HG03066 (cell line): Measurements from ENCODE around the gene XXYLT1.
"Not testable (repeated sequence)": the region's sequence is repeated elsewhere in the genome, so short reads cannot be mapped to it uniquely, and the experiment has no call there.

ENCODE experiments used
- ATAC-seq: cut with Tn5 transposase; IDR thresholded peaks from one replicate; pipeline ENCODE4 v1.9.1; 2021; ENCODE audit warnings: low read depth; ENCODE audit not compliant: unreplicated experiment

The XXYLT1 gene, protein sequence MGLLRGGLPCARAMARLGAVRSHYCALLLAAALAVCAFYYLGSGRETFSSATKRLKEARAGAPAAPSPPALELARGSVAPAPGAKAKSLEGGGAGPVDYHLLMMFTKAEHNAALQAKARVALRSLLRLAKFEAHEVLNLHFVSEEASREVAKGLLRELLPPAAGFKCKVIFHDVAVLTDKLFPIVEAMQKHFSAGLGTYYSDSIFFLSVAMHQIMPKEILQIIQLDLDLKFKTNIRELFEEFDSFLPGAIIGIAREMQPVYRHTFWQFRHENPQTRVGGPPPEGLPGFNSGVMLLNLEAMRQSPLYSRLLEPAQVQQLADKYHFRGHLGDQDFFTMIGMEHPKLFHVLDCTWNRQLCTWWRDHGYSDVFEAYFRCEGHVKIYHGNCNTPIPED

DNA sequence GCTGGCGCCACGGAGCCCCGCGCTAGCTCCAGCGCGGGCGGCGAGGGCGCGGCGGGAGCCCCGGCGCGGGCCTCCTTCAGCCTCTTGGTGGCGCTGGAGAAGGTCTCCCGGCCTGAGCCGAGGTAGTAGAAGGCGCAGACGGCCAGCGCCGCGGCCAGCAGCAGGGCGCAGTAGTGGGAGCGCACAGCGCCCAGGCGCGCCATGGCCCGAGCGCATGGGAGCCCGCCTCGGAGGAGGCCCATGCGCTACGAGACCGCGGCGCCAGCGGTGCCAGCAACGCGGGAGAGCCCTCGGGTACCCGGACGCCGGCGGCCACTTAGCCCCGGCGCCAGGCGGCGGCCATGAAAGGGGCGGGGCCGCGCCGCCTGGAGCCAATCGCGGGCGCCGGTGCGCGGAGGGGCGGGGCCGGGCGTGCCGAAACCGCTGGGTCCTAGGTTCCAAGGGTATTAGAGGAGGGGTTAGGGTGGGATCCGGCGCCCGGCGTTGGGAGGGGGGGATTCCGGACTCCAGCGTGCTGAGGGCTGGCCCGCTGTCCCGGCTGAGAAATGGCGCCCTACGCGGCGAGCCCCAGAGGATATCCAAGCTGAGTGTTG, at the start of gene XXYLT1:
Gene XXYLT1, minus strand, starts transcription at position 343 of the 593 bp plus-strand sequence. Its CDS starts 101 bp downstream, at position 242.
- ATAC-seq = peak; percentile 76

DNA sequence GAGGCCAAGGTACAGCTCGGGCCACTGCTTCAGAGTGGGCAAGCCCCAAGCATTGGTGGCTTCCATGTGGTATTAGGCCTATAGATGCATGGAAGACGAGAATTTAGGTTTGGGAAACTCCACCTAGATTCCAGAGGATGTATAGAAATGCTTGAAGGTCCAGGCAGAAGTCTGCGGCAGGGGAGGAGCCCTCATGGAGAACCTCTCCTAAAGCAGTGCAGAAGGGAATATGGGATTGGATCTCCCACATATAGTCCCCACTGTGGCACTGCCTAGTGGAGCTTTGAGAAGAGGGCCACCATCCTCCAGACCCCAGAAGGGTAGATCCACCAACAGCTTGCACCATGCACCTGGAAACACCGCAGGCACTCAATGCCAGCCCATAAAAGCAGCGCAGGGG, 48.1 kb upstream of the XXYLT1 start:
- no peak for ATAC-seq

DNA sequence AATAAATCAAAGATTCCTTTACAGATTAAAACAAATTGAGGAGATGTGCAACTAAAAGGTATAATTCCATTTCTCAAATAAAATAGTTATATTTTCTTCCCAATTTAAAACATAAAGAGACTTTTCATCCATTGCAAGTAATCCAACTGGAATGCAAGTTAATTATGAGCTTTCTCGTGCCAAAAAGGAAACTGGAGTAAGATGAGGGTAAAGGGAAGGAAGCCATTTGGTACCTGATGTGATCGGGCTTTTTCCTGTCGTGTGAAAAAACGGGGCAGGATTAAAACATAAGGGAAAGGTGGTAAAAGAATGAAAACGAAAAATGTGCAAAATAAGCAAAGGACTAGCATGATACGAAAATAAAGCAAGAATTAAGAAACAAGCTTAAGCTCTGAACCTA, 41.8 kb upstream of the XXYLT1 start:
- no peak for ATAC-seq

DNA sequence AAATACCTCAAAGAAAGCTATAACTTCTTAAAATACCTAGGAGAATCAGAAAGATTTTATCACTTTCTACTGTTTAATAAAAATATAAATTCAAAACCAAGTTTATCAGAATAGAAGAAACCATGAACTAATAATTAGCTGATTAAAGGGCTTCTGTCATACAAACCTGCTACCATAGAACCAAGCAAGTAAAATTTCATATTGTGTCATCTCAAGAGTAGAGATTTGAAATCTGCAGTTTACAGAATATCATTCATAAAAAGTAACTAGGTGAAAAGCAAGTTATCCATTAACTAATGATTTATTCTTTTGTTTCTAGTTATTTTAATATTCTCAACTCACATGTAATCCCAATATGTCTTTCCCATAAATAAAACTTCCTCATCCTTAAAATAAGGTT, 36.8 kb upstream of the XXYLT1 start:
- ATAC-seq = no peak

DNA sequence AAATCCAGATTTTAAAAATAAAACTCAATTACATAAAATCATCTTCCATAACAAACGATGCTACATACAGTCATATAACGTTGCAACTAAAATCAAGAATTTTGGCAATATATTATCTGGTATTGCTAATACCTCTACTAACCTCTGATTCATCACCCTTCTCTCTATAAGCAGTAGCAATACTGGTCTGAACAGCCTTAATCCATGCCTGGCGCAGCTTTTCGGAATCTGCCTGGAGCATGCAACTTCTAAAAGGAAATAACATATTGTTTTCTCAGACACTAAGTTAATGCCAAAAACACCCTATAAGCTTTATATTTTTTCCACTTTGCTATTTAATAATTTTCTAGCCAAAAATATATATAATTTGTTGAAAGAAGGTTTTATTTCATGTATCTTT, 35.4 kb upstream of the XXYLT1 start:
- no peak for ATAC-seq

DNA sequence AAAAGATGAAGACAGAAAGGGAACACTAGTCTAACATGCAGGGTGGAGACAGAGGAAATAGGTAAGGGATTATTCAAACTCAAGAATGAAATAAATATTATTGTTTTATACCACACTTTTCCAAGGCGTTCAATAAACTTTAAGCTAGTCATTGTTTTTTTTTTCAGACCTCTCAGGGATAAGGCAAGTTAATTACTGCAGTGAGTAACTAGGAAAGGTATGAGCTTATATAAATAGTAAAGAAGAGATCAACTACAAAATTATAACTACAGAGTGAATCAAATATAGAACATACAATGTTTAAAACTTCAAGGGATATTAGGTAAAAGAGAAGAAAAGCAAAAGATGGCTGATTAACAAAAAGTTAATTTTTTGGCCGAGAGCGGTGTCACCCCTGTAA, 31.5 kb upstream of the XXYLT1 start:
- ATAC-seq = no peak

DNA sequence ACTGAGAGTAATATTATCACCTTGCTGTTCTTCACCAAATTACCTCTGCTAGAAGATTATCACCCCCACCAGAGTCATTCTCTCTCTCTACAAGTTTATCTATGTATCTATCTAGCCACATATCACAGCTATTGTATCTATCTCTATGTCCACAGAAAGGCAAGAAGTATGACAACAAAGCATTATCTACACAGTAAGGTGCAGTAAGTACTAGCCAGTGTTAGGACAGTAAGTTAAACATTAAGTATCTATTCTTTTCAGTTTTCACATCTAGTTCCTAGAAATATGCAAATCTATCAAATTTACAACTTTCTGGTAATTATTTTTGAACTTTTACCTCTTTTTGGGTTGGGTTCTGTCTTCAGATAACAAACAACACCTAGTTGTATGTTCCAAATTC, 26.5 kb upstream of the XXYLT1 start:
- peak; percentile 86 for ATAC-seq

DNA sequence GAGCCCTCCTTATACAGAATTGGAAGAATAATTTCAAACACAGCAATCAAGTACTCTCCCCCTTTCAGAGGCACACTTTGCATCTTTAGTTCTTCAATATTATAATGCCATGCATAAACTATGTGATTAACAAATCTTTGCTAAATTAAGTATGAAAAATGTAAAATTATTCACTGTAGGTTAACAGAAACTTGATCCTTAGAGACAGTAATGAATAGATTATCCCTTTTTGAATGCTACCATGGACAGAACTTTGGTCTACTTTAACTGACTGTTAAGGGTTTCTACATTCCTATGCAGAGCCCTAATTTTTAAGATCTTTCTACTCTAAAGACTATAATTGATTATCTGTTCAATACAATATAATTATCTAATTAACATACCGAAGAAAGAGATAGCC, 25.7 kb upstream of the XXYLT1 start:
- ATAC-seq = no peak

DNA sequence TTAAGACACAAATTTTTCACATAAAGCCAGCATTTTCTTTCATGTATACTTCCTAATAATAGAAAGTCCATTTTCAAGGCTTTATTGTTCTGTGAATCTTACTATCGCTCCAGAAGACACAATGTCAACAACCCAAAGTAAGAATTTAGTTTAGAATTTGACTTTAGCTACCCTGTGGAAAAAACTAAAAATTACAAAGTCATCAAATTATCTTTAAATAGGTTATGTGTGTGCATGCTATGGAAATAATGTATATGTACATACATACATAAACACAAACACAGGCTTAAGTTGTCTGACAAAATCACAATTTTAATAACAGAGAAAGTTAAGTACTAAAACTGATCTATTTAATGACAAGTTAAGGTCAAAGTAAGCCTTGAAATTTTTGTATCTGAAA, 20.2 kb upstream of the XXYLT1 start:
- ATAC-seq = no peak

DNA sequence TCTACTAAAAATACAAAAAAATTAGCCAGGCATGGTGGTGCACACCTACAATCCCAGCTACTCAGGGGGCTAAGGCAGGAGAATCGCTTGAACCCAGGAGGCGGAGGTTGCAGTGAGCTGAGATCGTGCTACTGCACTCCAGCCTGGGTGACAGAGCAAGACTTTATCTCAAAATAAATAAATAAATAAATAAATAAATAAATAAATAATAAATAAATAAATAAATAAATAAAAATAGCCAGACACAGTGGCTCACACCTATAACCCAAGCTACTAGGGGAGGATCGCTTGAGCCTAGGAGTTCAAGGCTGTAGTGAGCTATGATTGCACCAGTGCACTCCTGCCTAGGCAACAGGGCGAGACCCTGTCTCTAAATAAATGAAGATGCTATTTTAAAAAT, 19.7 kb upstream of the XXYLT1 start:
- ATAC-seq = not testable (repeated sequence)

DNA sequence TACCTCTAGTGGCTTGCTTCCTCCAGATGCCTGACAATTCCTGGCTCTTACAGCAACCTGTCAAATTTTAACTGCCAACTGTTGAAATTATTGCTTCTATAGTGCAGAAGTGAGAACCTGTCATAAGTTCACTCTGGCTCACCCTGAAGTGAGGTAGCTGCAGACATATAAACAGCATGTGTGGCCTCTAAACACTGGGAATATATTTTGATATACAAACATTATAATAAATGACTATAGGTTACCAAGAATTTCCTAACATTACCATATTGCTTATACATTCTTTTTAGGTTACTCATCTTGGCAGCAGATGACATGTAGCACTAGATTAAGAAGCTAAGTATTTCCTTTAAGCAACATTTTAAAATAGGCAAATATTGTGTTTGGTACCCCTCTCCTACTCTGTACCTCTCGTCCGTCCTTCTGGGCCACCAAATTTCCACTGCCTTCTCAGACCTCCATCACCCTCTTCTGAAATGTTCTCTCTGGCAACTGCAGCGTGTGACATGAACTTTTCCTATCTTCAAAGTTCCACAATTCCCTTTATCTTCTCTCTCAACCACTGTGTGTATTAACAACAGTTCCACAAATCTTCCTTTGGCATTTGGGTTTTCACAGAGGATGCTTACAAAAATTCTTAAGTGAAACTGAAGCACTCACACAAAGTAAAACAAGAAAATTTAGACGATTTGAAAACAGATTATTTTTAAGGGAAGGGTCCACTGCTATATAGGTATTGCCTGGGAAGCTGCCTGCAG, 15.3 kb upstream of the XXYLT1 start:
- ATAC-seq = no peak

DNA sequence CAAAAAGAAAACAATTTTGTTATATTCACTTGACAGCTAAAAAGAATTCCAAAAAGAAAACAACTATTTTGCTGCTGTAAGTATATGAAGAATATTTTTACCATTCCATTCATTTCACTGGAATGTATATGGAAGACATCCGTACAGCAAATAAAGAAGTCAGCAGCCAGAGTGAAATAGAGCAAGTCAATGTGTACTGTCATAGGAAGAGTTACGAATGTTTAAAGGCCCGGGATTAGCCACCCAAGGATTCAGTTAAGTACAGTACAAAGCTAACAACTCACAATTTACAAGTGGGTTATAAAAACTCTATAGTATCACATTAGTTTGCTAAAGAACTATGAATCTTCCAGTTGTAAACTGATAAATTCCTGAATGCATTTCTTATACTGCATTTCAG, 14.4 kb upstream of the XXYLT1 start:
- no peak for ATAC-seq

DNA sequence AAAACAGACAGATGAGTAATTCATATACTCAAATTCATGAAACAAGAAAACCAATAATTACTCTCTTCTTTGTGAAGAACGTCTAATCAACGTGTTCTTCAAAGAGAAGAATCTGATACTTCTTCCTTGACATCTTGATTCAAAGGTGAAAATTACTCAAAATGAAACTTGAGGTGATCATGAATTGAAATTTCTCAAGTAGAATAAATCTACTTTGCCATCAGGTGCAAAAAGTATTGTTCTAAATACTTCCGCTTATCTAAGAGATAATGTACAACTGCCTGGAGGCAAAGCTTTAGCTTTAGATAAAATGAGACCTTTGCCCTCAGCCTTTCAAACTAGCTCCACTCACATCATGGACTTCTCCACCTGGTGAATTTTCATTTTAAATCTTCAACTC, 13.9 kb upstream of the XXYLT1 start:
- no peak for ATAC-seq

DNA sequence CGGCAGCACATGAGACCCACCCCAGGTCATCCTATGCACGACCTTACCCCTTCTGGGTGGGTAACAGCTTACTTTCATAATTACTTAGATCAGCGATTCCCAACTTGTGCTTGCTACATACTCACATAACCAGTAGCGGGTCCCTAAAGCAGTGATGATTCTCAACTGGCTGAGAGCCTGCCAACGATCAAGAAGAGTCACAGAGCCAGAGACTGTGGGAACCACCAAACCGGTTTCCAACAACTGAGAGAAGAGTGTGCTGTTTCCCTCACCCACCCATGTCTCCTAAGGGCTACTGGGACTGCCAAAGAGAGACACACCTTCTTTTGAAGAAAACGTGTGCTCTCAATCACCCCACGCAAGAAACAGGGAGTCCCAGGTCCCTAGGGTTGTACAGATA, 12.0 kb upstream of the XXYLT1 start:
- no peak for ATAC-seq

DNA sequence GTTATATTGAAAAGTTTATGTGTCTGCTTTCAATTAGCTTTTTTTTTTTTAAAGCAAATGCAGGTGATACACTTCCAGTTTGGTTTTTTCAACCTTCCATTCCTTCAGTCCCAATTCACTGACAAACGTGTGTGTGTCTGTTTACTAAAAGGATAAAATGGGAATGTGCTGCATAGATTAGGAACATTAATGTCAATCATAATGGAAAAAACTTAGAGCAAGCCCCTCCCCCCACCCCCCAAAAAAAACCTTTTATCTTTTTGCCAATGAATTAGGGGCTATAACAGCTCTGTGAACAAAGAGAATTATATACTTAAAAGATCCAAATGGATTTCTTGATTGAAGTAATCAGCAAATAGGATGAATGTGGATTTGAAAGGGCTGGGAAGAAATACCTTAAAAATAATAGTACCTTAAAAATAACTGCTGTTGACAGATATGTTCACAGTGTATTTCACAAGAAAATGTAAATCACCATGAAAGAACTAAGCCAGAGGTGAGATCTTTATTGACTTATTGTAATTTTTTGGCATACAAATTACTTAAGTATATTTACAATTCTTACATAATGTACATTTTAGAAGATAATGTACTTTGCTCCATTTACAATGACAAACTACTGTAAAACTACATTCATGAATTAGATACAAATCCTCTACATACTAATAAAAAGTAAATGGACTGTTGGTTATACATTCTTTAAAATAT, 3.5 kb upstream of the XXYLT1 start:
- no peak for ATAC-seq

DNA sequence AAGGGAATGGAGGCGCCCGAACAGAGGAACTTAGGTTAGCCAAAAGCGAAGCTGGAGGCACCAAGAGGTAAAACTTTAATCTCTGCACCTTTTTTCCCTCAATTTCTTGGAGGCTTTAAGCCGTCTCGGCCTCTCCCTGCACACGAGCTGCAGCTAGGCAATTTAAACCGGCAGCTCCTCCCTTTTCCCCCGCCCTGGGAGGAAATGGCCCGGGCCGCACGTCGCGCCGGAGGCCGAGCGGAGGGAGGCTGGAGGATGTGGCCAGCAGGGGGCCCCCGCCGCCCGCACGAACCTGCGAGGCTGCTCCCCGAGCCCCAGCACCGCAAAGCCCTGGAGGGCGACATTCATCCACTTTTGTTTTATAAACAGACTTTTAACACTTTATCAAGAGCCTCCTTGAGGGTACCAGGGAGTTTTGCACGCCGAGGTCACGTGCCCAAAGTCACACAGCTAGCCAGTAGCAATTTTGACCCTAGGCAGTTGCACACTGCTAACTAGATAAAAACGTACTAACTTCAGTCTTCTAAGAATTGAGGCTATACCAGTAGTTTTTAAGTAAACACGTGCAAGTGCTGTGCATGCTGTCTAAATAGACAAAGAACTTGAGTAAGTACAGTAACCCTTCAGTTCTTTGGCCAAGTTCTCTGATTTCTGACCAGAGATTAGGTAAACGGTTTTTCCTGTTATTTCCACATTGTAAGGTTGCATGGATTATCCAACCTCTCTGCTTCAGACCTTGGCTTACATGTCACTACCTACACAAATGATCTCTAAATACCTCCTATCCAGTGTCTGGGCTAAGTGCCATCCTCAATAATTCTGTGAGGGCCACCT, 668 bp upstream of the XXYLT1 start:
- ATAC-seq = peak; percentile 79

DNA sequence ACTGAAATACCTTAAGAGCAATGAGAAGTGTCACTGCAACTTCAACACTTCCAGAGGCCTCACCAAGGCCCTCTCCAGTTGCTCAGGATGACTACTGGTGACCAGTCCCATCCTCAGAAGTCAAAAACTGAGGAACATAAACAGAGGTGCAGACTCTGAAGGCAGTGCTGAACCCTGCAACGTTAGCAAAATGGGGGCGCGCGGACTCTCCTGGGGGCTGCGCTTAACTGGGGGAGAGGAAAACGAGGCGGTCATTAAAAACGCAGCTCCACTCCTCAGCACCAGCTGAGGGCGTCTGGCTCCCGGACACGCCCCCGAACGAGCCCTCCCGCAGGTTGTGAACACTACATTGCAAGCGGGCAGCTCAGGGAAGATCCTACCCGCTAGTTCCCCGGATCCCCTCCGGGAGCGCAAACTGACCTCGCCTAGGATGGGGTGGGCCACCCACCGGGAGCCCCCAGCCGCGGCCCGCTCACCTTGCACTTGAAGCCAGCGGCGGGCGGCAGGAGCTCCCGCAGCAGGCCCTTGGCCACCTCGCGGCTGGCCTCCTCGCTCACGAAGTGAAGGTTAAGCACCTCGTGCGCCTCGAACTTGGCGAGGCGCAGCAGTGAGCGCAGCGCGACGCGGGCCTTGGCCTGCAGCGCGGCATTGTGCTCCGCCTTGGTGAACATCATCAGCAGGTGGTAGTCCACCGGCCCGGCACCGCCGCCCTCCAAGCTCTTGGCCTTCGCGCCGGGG, 711 bp downstream of the XXYLT1 start:
- peak; percentile 20 for ATAC-seq

DNA sequence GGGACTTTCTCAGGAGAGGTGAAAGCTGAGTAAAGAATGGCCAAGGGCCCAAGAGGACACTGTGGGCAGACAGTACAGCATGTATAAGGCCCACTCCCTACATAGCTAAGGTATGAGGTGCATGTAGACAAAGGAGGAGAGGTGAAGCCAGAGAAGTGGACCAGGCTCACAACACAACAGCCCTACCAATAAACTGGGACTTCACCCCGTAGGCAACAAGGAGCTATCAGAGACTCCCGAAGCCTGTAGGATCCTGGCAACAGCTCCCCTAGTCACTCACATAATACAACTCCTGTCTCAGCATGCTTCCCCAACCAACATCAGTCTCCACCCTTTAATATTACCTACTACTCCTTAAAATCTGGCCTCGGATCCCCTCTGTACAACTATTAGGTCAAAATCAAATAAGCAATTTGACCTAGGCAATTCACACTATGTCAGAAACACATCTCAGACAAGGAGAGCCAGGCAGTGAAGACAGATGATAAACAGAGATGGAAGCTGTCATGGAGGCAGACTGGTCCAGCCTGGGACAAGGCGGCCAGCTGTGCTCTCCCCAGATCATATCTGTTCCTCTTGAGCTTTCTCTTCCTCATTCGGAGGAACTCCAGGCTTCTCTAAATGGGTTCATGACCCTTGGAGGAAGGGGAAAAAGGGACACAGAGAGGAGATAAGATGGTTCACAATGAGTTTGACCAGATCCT, 1.4 kb downstream of the XXYLT1 start:
- ATAC-seq = no peak
